CMK (cell line): Measurements from ENCODE around the gene ING3.
"Not testable (repeated sequence)": the region's sequence is repeated elsewhere in the genome, so short reads cannot be mapped to it uniquely, and the experiment has no call there.

Experiments
- DNase-seq: peaks from one replicate; pipeline ENCODE4 v3.0.0-alpha.2; 2010; ENCODE audit warnings: low read depth

ING3 gene

DNA sequence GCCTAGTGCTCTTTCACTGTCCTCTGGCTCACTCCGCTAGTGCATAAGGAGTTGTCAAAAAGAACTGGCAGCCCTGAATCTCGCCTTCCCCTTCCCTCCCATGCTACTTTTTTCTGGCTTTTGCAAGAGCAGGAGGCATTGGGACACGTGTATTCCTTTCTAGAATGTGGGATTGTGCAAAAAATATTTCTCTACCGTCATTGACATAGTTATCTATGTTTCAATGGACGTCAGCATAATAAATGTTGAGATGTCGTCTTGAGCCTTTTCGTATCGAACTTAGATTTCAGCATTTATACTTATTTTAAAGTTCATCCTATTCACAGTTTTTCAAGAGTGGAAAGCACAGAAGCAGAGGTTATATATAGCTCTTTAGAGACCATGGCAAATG is 727 bp downstream of the ING3 start:
- no peak for DNase-seq

DNA sequence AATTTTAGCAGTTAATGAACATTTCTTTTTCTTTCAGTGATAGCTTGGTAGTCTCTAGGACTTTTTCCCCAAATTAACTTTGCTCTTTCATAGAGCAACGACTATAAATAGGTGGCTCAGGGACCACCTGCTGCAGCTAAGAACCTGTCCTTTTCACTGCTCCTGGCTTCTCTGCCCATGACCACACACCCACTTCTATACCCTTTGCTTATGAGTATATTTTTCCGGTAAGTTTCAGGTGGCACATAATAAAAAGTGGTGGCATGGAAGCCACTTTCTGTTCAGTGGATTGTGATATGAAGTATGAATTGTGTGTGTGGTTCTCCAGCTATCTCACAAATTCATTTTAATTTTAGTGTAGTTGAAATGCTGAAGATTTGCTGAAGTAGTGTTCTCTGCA is 1.2 kb downstream of the ING3 start:
- no peak for DNase-seq

DNA sequence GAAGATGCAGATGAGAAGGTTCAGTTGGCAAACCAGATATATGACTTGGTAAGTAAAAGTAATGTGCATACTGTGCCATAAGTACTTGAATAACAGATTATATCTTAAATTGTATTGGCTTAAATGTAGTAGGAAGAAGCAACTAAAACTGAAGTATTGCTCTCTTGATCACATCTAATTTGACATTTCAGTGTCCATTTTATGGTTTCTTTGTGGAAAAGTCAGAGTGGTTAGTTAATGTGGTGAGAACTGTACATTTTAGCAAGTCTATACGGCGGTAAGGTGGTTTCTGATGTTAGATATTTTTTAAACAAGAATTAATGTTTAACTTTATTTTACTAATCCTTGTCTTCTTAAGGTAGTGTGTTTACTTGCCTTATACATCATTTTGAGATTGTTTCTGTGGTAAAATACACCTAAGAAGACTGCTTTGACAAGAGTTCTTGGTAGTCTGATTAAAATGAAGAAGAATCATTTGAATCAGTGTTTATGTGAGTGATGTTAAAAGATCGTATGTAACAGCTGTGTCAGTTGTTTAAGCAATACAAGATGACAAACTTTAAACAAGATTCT is 5.1 kb downstream of the ING3 start:
- DNase-seq, result no peak

DNA sequence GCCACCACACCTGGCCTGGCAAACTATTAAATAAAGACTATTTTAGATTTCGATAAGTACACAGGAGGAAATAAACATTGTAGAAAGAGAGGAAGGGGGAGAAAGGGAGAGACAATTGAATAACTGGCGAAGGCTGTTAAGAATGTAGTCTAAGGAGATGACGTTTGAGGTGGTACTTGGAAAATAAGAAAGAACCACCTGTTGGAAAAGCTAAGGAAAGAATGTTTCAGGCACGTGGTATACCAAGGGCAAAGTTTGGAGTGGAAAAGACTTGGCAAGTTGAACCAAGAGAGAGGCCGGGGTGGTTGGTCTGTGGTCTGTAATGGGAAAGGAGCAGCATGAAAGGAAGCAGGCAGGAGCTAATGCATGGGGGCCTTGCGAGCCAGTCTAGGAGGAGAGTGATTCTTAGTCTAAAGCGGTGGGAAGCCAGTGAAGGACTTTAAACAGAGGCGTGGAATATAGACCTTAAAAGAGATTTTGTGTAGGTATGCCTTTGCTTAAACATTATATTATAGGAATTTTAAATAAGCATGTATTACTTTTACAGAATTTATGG is 9.4 kb downstream of the ING3 start:
- no peak for DNase-seq

DNA sequence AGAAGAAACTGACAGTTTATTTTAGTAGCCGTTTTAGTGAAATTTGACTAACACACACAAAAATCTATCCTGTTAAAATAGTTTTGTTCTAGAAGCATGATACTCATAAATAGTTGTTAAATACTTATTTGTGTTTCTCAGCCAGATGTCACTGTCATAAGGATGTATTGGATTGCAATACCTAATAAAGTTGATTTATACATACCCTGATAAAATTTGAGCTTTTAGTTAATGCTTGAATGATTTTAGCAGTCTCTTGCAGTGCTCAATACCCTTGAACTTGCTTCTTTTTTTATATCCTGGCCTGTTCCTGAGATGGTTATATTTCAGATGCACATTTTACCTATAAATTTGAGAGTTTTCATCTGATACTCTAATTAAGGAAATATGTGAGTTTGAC is 10.1 kb downstream of the ING3 start:
- no peak for DNase-seq

DNA sequence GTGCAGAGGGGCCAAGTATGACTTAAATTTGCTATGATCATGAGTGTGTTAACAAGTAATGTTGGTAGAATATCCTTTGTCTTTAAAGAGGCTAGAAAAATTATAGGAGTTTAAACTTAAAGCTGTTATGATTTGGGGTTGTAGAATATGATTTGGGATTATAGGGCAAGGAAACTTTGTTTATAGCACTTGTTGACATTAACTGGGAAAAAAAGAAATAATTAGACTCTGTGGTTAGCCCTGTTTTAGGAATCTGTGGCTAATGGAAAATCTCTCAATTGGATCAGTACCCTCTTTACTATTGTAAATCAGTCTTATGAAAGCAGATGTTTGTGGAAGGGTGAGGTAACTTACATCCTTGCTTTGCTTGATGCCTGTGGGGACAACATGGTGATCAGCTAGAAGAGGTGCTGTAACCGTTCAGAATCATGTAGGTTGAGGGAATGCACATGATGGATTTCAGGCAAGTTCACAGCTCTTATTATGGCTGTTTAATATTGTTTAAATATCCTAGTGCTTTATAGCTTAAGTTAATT is 11.1 kb downstream of the ING3 start:
- no peak for DNase-seq

DNA sequence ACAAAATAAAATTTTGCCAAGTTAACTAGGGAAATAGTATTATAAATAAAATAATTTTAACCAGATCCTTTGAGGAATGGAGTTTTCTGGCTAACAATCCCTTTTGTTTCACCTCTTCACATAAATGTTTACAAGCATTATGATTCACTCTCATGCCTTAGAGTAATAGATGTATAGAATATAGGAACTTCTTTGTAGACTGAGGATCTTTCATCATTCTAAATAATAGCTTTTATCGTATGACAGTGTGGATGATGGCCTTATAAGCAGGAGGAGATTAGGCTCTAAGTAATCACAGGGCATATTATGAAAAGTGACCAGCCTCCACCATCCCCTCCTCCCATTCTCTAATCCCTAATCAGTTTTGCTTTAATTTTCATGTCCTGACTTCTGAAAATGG is 13.5 kb downstream of the ING3 start:
- DNase-seq, result no peak

DNA sequence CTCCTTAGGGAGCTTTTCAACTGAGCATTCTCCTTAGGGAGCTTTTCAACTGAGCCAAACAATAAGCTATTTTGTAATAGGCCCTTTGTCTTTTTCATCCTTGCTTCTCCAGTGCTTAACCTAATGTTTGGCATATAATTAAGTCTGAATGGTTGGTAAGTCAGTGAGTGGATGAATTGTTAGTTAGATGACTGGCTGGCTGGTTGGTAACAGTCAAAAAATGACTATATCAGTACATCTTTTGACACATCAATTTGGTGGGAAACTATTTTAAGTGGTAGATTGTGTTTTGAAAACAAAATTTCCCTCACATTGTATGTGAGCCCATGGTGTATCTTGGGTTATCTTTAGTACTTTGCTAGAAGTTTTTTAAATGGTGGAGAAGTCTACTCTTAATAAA is 16.4 kb downstream of the ING3 start:
- DNase-seq, result no peak

DNA sequence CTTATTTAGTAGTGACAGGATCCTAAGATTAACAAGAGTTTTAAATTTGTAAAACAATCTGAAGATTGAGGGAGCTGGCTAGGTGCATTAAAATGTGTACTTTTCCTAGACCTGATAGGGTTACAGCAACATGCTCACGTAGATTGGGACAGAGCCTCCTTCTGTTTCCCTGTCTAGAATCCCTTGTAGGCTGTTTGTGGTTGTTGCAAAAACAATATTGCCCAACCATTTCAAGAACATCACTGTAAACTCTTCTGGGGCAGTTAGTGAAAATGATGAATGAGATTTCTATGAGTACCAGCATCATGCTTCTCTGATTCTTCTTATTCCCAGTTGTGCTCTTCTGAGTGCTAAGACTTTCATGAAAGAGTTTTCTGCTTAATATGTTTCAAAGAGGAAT is 23.3 kb downstream of the ING3 start:
- DNase-seq, result no peak

DNA sequence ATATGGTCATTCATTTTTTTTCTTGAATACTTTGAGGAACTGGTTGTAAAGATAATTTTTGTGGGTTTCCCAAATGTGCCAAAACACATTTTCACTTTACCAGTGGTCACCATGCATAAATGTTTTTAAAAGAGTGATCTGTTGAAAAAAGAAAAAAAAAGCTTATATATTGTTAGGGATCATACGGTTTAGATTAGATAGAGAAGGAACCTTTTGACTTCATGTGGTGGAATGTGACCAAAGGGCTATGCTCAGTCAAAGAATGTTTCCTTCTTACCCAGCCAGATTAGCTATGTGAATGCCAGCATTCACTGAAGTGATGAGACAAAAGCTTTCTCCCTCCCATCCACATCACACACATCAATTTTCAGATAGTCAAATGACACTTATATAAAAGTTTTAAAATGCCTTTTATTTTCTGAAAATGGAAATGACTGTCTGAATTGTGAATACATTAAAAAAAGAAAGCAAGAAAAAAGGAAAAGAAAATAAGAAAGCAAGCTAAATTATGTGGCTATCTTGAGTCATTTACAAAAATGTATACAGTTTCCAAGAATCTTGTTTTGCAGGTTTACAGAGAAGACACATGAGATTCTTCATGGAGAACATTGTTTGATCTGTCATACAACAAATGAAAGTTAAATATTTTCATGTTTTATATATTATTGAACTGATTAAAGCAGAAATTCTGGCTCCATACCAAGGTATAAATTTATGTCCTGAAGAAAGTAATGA is 29.4 kb downstream of the ING3 start:
- DNase-seq, result no peak

DNA sequence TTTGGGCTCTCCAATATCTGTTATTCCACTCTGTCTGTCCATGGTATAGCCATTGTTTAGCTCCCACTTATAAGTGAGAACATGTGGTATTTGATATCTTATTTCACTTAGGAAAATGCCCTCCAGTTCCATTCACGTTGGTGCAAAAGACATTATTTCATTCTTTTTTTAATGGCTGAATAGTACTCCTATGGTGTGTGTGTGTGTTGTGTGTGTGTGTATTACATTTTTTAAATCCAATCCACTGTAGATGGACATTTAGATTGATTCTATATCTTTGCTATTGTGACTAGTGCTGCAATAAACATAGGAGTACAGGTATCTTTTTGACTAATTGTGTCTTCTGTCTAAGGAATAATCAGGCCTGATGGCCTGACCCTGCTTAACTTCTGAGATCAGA is 30.5 kb downstream of the ING3 start:
- DNase-seq, result no peak

DNA sequence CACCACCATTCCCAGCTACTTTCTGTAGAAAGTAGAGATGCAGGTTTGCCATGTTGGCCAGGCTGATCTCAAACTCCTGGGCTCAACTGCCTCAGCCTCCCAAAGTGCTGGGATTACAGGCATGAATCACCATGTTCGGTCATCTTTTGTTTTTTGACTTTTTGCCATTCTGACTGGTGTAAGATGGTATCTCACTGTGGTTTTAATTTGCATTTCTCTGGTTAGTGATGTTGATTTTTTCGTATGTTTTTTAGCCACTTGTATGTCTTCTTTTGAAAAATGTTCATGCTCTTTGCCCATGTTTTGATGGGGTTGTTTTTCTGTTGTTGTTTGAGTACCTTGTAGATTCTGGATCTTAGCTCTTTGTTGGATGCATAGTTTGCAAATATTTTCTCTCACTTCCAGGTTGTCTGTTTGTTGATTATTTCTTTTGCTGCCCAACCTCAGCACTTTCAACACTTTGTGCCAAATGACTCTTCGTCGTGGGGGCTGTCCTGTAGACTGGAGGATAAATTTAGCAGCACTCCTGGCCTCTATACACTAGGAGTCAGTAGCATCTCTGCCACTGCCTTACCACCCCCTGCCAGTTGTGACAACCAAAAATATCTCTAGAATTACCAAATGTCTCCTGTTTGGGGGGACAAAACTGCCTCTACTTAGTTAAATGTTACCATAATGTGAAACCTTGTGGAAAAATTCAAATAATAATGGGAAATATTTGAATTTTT is 31.5 kb downstream of the ING3 start:
- DNase-seq, result no peak

DNA sequence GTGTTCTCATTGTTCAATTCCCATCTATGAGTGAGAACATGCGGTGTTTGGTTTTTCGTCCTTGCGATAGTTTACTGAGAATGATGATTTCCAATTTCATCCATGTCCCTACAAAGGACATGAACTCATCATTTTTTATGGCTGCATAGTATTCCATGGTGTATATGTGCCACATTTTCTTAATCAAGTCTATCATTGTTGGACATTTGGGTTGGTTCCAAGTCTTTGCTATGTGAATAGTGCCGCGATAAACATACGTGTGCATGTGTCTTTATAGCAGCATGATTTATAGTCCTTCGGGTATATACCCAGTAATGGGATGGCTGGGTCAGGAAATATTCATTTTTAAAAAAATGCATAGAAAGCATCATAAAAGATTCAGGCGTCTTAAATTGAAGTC is 33.0 kb downstream of the ING3 start:
- not testable (repeated sequence) for DNase-seq

DNA sequence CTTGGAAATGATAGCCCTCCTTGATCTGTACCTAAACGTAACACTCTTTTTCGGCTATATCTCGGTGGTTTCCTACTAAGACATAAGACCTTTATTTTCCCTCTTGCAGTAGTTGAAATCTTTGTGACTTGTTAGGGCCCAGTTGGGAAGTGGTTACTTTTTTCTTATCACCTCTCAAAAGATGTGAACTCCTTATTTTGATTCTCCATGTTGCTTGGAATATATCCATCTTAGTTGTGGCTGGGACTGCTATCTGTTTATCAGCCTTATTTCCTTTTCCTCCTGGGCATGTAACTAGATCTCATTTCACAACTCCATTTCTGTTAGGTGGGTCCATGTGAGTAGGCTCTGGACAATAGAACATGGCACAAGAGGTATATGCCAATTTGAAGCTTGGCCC is 33.8 kb downstream of the ING3 start:
- DNase-seq, result peak; percentile 40

DNA sequence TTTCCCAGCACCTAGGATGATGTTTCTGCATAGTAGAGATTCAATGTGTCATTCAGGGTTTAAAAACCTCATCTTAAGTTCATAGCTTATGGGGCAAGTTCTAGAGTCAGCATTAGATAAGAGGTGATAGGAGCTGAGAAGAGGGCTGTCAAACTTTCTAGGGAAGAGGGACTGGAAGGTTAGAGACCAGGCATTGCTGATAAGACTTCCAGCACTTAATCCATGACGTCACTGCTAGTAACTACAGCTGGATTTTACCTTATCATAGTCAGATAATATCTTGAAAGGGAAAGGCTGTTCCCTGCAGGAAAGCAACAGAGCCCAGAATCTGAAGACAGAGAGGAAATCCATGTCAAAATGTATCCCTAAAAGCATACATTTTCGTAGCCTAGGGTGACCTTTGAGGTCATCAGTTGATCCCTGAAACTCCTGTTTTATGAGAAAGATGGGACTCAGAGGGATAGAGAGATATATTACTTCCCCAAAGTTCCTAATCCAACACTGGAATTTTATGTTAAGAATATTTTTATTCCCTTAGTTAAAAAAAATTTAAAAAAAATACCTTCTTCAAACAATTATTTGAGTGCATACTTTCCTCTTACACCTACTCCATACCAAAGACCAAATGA is 34.7 kb downstream of the ING3 start:
- peak; percentile 41 for DNase-seq

DNA sequence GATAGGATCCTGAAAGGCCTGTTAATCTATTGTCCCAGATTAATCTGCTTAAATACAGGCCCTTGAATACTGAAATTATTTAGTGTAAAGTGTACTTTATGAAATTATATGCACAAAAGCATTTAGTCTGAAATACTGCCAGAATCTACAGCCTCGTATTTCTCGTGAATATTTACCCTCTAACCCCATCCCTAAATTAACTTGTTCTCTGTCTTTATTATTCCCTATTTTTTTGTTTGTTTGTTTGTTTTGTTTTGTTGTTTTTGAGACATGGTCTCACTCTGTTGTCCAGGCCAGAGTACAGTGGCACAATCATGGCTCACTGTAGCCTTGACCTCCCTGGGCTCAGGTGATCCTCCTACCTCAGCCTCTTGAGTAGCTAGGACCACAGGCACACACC is 35.3 kb downstream of the ING3 start:
- DNase-seq, result no peak

DNA sequence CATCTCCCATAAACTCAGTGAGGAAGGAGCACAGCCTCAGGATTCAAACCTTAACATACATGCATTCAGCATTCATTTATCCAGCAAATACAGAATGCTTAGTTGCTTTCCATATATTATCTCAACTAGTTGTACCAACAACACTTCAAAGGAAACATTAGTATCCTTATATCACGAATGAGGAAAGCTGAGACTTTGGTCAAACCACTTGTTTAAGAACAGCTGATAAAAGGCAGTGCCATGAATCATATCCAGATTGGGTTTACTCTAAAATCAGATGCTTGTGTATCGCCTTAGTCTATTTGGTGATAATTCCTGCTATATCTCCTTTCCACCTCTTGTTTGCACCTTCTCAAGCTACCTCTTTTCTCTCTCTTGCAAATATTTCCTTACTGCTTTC is 36.1 kb downstream of the ING3 start:
- DNase-seq, result no peak

DNA sequence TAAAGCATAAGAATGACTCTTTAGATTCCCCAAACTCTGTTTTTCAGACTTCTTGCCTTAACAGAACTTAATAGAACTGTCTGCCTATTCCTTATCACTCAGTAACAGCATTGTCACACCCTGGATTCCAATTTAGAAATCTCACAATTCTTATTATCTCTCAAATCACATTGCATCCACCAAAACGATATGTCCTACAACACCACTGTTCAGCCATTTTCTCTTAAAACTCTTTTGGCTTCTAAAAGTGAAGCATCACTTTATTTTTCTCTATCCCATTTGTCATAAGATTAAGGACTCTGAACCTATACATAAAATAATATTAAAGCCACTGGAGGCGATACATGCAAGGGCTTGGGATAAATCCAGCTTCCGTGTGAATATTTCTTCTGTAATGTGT is 36.7 kb downstream of the ING3 start:
- no peak for DNase-seq

DNA sequence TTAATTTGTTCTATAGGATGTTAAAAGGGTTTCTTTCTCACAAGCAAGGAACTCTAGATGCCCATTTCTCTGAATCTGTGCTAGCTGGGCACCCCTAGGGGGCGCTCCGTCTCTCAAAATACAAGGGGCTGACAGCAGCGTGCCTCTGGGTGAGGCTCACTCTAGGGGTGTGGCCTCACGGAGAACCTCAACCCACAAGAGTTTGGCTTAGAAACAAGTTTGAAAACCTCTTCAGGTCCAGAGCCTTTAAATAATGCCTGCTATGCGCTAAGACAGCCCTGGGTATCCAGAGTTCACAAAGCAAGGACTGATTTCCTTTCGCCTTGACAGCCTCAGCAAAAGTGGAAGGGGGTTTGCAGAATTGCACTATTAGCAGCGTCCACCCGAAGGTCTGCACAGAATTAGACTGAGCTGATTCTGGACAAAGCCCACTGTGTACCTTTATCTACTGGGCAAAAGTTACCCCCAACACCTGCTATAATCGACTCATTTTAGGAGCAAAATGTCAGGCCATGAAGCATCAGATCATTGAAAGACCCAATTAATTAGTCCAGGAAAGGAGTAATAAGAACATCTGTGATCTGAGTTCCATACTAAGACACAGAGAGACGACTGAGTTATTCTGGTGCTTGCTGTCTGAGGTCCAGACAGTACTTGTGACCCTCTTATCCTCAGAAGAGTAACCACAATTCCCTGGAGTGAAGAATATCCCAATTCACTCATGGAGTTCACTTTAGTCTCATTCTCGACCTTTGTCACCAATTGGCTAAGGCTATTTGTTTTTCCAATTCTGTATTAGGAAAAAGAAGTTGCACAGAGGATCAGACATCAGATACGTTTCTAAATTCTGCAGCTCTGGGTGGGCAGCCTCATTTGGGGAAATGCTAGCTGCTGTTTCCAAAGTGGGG is 37.4 kb downstream of the ING3 start:
- DNase-seq, result peak; percentile 85

DNA sequence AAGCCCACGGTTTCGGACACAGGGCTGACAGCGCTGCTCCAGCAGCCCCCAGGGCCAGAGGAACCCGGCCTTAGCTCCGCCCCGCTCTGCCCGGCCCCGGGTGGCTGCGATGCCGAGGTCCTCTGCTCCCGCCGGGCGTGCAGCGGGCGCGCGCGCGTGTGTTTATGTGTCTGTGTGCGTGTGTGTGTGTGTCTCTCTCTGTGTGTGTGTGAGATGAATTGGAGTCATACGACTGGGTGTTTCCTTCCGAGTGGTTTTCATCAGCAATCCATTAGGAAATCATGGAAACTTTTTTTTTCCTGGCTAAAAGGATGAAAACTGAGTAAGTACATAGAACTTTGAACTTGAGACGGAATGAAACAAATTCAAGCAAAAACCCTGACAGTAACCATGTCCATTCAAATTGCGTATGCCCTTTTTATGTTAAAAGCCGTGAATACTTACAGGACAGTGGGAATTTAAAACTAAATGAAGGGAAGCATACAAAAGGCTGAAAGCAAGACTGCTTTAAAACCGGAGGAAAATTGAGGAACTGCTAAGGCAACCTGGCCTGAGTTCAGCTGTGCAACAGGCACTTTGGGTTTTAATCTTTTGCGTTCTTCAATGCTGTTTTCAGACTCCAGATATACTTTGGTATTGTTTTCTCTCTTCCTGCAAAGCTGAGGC is 38.1 kb downstream of the ING3 start, which contains the start of gene CPED1:
TSS of gene CPED1 (plus strand) at position 121 of the 666 bp plus-strand sequence. CDS start 911 bp downstream, outside the sequence.
- no peak for DNase-seq
